Vagina (tissue), 2 donors: Measurements from ENCODE around the gene MON2. TPM values are rescaled to one million over a fixed set of nuclear protein-coding genes. Genes with fewer than 3 reads are reported as not detected.

Experiments used
- DNase-seq, 2 donors: peaks; one replicate each; pipeline ENCODE4 v3.0.0-alpha.2; 2017; ENCODE audit errors: extremely low spot score in 2 of 2
- H3K27ac ChIP-seq: fragments of 200-600 bp; sonication (generic); one replicate; pipeline ENCODE4 v1.5.1; 2019
- H3K27me3 ChIP-seq: fragments of 200-600 bp; sonication (generic); one replicate; pipeline ENCODE4 v1.5.1; 2019
- H3K36me3 ChIP-seq, 2 donors: fragments of 200-600 bp; sonication (generic); one replicate each; pipeline ENCODE4 v1.5.1; 2017 to 2019
- H3K4me1 ChIP-seq: fragments of 200-600 bp; sonication (generic); one replicate; pipeline ENCODE4 v1.5.1; 2019
- H3K4me3 ChIP-seq, 2 donors: fragments of 200-600 bp; sonication (generic); 1 replicate in 1 of 2; 2 replicates in 1 of 2; pipeline ENCODE4 v1.5.1; 2016 to 2019
- H3K9me3 ChIP-seq: fragments of 200-600 bp; sonication (generic); one replicate; pipeline ENCODE4 v1.5.1; 2019
- CTCF ChIP-seq, 3 experiments: fragments of 450-650 bp in 2 of 3; fragments of 200-600 bp in 1 of 3; sonication (generic) in 1 of 3; IDR thresholded peaks; one replicate each; pipeline ENCODE4 v1.5.1; 2017 to 2019; ENCODE audit warnings: antibody characterized with exemption in 3 of 3, mild to moderate bottlenecking in 2 of 3, moderate library complexity in 2 of 3
- POLR2A ChIP-seq, 2 donors: fragments of 450-650 bp; IDR thresholded peaks; one replicate each; pipeline ENCODE4 v1.6.1; 2017; ENCODE audit warnings: antibody characterized with exemption in 2 of 2, mild to moderate bottlenecking in 2 of 2, moderate library complexity in 2 of 2
- POLR2AphosphoS5 ChIP-seq, 2 donors: sonication (generic); formaldehyde crosslinking; IDR thresholded peaks; one replicate each; pipeline ENCODE4 v1.9.0; 2017; ENCODE audit warnings: antibody characterized with exemption in 2 of 2, mild to moderate bottlenecking in 2 of 2, low read depth in 1 of 2; ENCODE audit not compliant: insufficient read depth in 1 of 2
- intact Hi-C: fragments of 100-400 bp; cut with DNase I; formaldehyde crosslinking; loops from one replicate; pipeline ENCODE4 v1.15.1; 2023
- total RNA-seq: library from RNA; depleted of rRNA; stranded (reverse); fragments of >200 nt; gene quantifications from one replicate; pipeline ENCODE4 v1.2.3, GENCODE V29; 2016

Gene MON2
- total RNA-seq, 1 donor from 2014 or later, result 85.0 TPM

DNA sequence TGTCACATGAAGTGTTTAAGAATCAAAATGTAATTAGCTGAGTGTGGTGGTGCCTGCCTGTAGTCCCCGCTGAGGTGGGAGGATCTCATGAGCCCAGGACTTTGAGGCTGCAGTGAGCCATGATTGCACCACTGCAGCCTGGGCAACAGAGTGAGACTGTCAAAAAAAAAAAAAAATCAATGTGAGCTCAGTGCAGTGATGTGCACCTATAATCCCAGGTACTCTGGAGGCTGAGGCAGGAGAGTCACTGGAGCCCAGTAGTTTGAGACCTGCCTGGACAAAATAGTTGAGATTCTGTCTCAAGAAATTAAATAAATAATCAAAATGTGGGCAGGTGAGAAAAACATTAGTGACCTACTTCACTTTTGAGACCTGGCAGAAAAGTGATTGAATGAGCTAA, 140.0 kb downstream of the MON2 start:
- Histone ChIP-seq H3K4me1 (peaks cover 30% of the 10 kb centered on the region), H3K9me3 (no peaks in the 10 kb centered on the region), H3K36me3 (no peaks in the 10 kb centered on the region), H3K27ac (no peak overlapping the region), H3K4me3 (no peak overlapping the region), H3K27me3 (no peaks in the 10 kb centered on the region)
- DNase-seq, result no peak
- intact Hi-C loops, result loop anchor here (10.0 kb wide), 1 partner anchor 118 kb away; no protein-coding TSS in a partner anchor
- no peak for TF ChIP-seq POLR2AphosphoS5 (IDR thresholded peaks at IDR 0.05; ENCODE audit: insufficient read depth in 1 of 2, low read depth in 1 of 2)
- TF ChIP-seq POLR2A (IDR thresholded peaks at IDR 0.05), result no peak
- no peak for TF ChIP-seq CTCF (IDR thresholded peaks at IDR 0.05)

DNA sequence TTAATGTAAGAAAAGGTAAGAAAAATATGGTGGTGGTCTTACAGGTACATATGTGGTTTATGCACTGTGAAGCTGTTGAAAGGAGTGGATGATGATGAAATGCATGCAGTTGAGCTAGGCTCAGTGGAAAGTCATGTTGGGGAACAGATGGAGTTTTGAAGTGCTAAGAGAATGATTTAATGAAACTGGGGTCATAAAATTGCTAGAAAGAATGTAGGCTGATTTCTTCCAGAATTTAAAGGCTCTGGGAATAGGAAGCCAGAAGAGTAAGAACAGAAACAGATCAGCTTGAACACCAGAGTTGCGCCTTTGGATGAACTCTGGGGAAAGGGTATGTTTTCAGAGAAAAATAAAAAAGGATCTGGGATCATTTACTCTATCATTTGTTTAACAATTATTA, 146.5 kb downstream of the MON2 start:
- no peak for DNase-seq
- TF ChIP-seq POLR2AphosphoS5 (IDR thresholded peaks at IDR 0.05; ENCODE audit: insufficient read depth in 1 of 2, low read depth in 1 of 2), result no peak
- no peak for TF ChIP-seq POLR2A (IDR thresholded peaks at IDR 0.05)
- no peak for TF ChIP-seq CTCF (IDR thresholded peaks at IDR 0.05)
- Histone ChIP-seq H3K36me3 (no peaks in the 10 kb centered on the region), H3K9me3 (no peaks in the 10 kb centered on the region), H3K27me3 (no peaks in the 10 kb centered on the region), H3K27ac (no peak overlapping the region), H3K4me1 (no peaks in the 10 kb centered on the region), H3K4me3 (no peak overlapping the region)
- intact Hi-C loops, result no loop called here

GRCh38 chr12:62618319-62618718, 151.7 kb downstream of the MON2 start:
- no peak overlapping the region for H3K4me3 ChIP-seq
- intact Hi-C loops, result no loop called here
- H3K27me3 ChIP-seq, result no peaks in the 10 kb centered on the region
- H3K4me1 ChIP-seq, result no peaks in the 10 kb centered on the region
- no peaks in the 10 kb centered on the region for H3K36me3 ChIP-seq
- DNase-seq, result no peak
- no peaks in the 10 kb centered on the region for H3K9me3 ChIP-seq
- no peak overlapping the region for H3K27ac ChIP-seq
- no peak for TF ChIP-seq CTCF (IDR thresholded peaks at IDR 0.05)
- TF ChIP-seq POLR2AphosphoS5 (IDR thresholded peaks at IDR 0.05; ENCODE audit: insufficient read depth in 1 of 2, low read depth in 1 of 2), result no peak
- TF ChIP-seq POLR2A (IDR thresholded peaks at IDR 0.05), result no peak

DNA sequence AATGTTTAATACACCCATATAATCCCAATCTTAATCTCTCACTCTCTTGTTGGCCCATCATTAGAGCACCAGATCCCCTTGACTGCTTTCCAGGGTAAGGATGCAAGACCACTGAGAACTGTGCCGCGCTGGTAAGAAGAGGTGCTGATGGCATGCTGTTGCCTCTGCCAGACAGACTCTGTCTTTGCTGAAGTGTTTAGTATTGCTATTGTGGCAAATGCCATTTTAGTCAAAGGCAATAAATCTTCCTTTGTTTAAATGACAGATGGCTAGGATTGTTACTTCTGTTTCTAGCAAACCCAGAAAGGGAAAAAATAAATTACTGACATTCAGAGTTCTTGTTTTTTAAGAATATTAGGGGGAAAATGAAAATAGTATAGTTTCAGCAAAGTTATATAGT, 152.3 kb downstream of the MON2 start:
- H3K4me3 ChIP-seq, result no peak overlapping the region
- H3K9me3 ChIP-seq, result no peaks in the 10 kb centered on the region
- intact Hi-C loops, result no loop called here
- H3K27me3 ChIP-seq, result no peaks in the 10 kb centered on the region
- no peaks in the 10 kb centered on the region for H3K4me1 ChIP-seq
- H3K36me3 ChIP-seq, result no peaks in the 10 kb centered on the region
- no peak for DNase-seq
- H3K27ac ChIP-seq, result no peak overlapping the region
- TF ChIP-seq POLR2A (IDR thresholded peaks at IDR 0.05) (no peak), POLR2AphosphoS5 (IDR thresholded peaks at IDR 0.05; ENCODE audit: insufficient read depth in 1 of 2, low read depth in 1 of 2) (no peak), CTCF (IDR thresholded peaks at IDR 0.05) (no peak)

DNA sequence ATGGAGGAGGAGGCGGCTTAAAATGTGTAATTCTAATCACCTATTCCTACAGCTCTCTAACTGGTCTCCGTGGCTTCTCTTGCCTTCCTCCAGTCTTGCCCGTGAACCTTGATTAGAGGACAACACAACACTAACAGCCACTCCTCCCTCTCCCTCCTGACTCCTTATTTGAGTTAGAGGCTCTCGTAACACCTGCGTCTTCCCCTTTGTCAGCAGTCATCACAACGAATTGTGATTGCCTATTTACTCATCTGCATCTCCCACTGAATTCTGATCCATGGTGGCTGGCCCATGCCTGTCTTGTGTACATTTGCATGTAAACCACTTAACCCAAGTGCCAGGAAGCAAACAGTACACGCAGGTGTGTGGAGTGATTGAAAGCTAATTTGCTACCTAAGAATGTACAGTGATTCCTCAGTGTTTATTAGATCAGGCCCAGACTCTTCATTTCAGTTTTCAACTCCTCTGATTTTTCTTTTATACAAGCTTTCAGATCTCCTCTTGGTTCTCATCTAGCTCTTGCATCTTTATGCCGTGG, 154.5 kb downstream of the MON2 start:
- intact Hi-C loops, result no loop called here
- Histone ChIP-seq H3K9me3 (no peaks in the 10 kb centered on the region), H3K36me3 (no peaks in the 10 kb centered on the region), H3K27me3 (no peaks in the 10 kb centered on the region), H3K4me3 (no peak overlapping the region), H3K4me1 (no peaks in the 10 kb centered on the region), H3K27ac (no peak overlapping the region)
- DNase-seq, result no peak
- no peak for TF ChIP-seq CTCF (IDR thresholded peaks at IDR 0.05)
- no peak for TF ChIP-seq POLR2A (IDR thresholded peaks at IDR 0.05)
- no peak for TF ChIP-seq POLR2AphosphoS5 (IDR thresholded peaks at IDR 0.05; ENCODE audit: insufficient read depth in 1 of 2, low read depth in 1 of 2)
